Transverse colon (tissue), 4 donors: ENCODE data around the gene DDX23. TPM values are rescaled to one million over a fixed set of nuclear protein-coding genes. Genes with fewer than 3 reads are reported as not detected.

Experiments
- DNase-seq: peaks from one replicate; pipeline ENCODE4 v3.0.0-alpha.2; 2019
- H3K27ac ChIP-seq, 4 donors: fragments of 200-600 bp; sonication (generic); 2 replicates each; pipeline ENCODE4 v1.5.1; 2016 to 2018; ENCODE audit warnings: inconsistent platforms in 4 of 4
- H3K27me3 ChIP-seq: fragments of 200-600 bp; sonication (generic); 2 replicates; pipeline ENCODE4 v1.5.1; 2017; ENCODE audit warnings: inconsistent platforms
- H3K36me3 ChIP-seq, 4 donors: fragments of 200-600 bp; sonication (generic); 2 replicates each; pipeline ENCODE4 v1.5.1; 2017 to 2019; ENCODE audit warnings: inconsistent platforms in 4 of 4
- H3K4me1 ChIP-seq, 4 donors: fragments of 200-600 bp; sonication (generic); 2 replicates each; pipeline ENCODE4 v1.5.1; 2017 to 2020; ENCODE audit warnings: inconsistent platforms in 4 of 4
- H3K4me3 ChIP-seq, 4 donors: fragments of 200-600 bp; sonication (generic); 1 replicate in 1 of 4; 2 replicates in 3 of 4; pipeline versions ENCODE4 v1.5.1 to v1.6.1; 2017 to 2019; ENCODE audit warnings: inconsistent platforms in 4 of 4
- H3K9me3 ChIP-seq, 2 donors: fragments of 200-600 bp; sonication (generic); 2 replicates each; pipeline ENCODE4 v1.5.1; 2017 to 2019; ENCODE audit warnings: inconsistent platforms in 2 of 2
- EP300 ChIP-seq: sonication (generic); formaldehyde crosslinking; IDR thresholded peaks from one replicate; pipeline ENCODE4 v1.6.1; 2017; ENCODE audit warnings: antibody characterized with exemption, low read depth
- POLR2A ChIP-seq: fragments of 450-650 bp; IDR thresholded peaks from one replicate; pipeline ENCODE4 v1.6.1; 2016; ENCODE audit warnings: antibody characterized with exemption, mild to moderate bottlenecking, moderate library complexity
- POLR2AphosphoS5 ChIP-seq, 3 donors: sonication (generic); formaldehyde crosslinking; IDR thresholded peaks; one replicate each; pipeline ENCODE4 v1.6.1; 2016; ENCODE audit warnings: antibody characterized with exemption in 3 of 3
- WGBS, 2 donors: methylation state at CpG; one replicate each; pipeline ENCODE4 v1.1.5; 2018; ENCODE audit warnings: low coverage in 1 of 2; 5-methylcytosine and 5-hydroxymethylcytosine counted together
- in situ Hi-C, 4 donors: fragments of 200-750 bp; cut with MboI; loops; one replicate each; pipeline versions ENCODE4 v1.15.0 to v1.15.1; 2017; ENCODE audit warnings: low sequenced_read_pairs in 3 of 4, low pct_ligation_motif_present in 1 of 4, low pct_unique_long_range_greater_than_20kb in 1 of 4
- intact Hi-C: fragments of 100-400 bp; cut with DNase I; formaldehyde crosslinking; loops from one replicate; pipeline ENCODE4 v1.15.1; 2023; ENCODE audit warnings: low total_unique reads
- total RNA-seq, 4 donors: library from RNA; depleted of rRNA; stranded (reverse); fragments of >200 nt; gene quantifications; one replicate each; pipeline ENCODE4 v1.1.0, GENCODE V29; 2016
- TF ChIP-seq, protein P1 (sequence below), 5 experiments: fragments of 200-600 bp in 3 of 5; fragments of 450-650 bp in 2 of 5; sonication (generic) in 3 of 5; IDR thresholded peaks; 1 replicate in 2 of 5; 2 replicates in 3 of 5; pipeline ENCODE4 v1.5.1; 2016 to 2017; ENCODE audit warnings: antibody characterized with exemption in 5 of 5, inconsistent platforms in 3 of 5, mild to moderate bottlenecking in 2 of 5, moderate library complexity in 1 of 5

Gene DDX23
- total RNA-seq, 4 donors from 2014 or later = 82.9 to 143 (median 83.9) TPM

DNA sequence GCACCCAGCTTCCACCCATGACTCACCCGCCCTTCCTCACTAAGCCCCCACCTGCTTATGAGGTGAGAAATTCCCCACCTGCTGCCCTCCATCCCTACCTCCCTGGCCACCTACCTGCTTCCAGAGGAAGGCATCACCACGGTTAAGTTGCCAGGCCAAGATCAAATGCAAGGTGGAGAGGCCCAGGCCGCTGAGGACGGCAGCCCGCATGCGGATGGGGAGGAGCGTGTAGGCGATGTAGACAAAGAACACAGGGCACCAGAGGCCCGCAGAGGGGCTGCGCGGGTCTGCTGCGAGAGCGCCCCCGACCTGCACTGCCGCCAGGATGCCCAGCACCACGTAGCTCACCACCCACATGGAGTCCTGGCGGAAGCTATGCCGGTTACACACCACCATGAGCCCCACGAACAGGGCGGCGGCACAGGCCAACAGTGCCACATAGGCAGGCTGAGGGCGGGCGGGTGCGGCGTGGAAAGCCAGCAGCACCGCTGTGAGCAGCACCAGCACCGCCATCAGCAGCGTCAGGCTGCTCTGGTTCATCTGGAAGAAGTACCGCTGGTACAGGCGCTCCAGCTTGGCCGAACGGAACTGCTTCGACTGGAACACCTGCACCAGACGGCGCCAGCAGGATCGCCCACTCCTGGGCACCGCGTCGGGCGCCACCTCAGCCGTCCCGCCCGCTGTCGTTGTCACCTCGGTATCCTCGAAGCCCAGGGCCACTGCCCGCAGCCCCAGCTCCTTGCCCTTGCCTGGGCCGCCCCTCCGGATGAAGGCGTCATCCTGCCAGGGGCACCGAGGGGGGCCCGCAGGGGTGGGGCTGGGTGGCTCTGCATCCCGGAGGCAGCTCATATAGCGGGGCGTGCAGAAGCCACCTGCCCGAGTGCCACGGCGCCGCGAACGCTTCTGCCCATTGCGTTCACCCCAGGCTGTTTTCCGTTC lies 69.2 kb downstream of the DDX23 start:
- Histone ChIP-seq H3K27ac (no peak overlapping the region), H3K4me1 (peaks cover 26 to 56% (median 45%) of the 10 kb centered on the region in 4 donors), H3K27me3 (no peaks in the 10 kb centered on the region), H3K9me3 (no peaks in the 10 kb centered on the region), H3K36me3 (no peaks in the 10 kb centered on the region), H3K4me3 (no peak overlapping the region)
- intact Hi-C loops (no loop called here), in situ Hi-C loops (no loop called here)
- TF ChIP-seq, protein P1, sequence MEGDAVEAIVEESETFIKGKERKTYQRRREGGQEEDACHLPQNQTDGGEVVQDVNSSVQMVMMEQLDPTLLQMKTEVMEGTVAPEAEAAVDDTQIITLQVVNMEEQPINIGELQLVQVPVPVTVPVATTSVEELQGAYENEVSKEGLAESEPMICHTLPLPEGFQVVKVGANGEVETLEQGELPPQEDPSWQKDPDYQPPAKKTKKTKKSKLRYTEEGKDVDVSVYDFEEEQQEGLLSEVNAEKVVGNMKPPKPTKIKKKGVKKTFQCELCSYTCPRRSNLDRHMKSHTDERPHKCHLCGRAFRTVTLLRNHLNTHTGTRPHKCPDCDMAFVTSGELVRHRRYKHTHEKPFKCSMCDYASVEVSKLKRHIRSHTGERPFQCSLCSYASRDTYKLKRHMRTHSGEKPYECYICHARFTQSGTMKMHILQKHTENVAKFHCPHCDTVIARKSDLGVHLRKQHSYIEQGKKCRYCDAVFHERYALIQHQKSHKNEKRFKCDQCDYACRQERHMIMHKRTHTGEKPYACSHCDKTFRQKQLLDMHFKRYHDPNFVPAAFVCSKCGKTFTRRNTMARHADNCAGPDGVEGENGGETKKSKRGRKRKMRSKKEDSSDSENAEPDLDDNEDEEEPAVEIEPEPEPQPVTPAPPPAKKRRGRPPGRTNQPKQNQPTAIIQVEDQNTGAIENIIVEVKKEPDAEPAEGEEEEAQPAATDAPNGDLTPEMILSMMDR (IDR thresholded peaks at IDR 0.05) = no peak
- TF ChIP-seq EP300 = no peak
- no peak for TF ChIP-seq POLR2A
- no peak for TF ChIP-seq POLR2AphosphoS5 (IDR thresholded peaks at IDR 0.05)
- DNase-seq = no peak
- 90% methylated on average over 63 of the region's 63 CpGs; no CpG with 5 or more reads in 1 of the 2 donors for WGBS, 2 donors

DNA sequence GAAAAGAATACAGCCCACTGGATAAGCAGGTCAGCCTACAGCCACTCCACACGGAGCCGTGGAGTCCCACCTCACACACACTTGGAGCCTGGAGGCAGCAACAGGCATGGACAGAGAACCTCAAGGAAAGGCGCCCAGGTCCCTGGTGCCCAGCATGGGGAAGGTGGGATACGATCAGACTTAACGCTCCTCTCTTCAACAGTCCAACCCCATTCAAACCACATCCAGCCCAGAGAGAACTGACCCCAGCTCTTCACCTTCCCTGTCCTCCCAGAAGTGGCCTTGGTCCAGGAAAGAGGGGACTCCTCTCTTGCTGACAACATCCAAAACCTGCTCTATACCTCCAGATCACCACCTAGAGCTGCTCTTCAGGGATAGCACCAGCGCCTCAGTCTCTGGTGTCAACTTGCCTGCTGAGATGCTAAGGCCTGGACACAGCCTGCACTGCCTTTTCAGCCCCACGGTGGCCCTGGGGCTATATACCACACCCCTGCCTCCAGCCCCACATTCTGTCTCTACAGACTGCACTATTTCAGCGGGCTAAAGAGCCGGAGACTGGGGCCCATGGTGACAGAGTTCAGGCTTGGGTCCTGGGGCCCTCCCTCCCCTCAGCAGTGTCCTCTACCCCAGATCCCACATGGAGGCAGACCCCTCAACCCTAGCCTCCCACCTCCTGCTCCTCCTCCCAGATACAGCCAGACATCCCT lies 70.1 kb downstream of the DDX23 start:
- intact Hi-C loops = no loop called here
- H3K4me1 ChIP-seq = peaks cover 26 to 48% (median 36%) of the 10 kb centered on the region in 4 donors
- no peak for DNase-seq
- no peaks in the 10 kb centered on the region for H3K9me3 ChIP-seq
- TF ChIP-seq, protein P1 (IDR thresholded peaks at IDR 0.05) = no peak
- no peak for TF ChIP-seq POLR2AphosphoS5 (IDR thresholded peaks at IDR 0.05)
- no peak overlapping the region for H3K4me3 ChIP-seq
- no peaks in the 10 kb centered on the region for H3K36me3 ChIP-seq
- in situ Hi-C loops = no loop called here
- H3K27me3 ChIP-seq = no peaks in the 10 kb centered on the region
- H3K27ac ChIP-seq = peak overlapping the region; percentile 56 to 75 (median 66)
- WGBS, 2 donors = 80% methylated on average over 9 of the region's 9 CpGs; no CpG with 5 or more reads in 1 of the 2 donors

DNA sequence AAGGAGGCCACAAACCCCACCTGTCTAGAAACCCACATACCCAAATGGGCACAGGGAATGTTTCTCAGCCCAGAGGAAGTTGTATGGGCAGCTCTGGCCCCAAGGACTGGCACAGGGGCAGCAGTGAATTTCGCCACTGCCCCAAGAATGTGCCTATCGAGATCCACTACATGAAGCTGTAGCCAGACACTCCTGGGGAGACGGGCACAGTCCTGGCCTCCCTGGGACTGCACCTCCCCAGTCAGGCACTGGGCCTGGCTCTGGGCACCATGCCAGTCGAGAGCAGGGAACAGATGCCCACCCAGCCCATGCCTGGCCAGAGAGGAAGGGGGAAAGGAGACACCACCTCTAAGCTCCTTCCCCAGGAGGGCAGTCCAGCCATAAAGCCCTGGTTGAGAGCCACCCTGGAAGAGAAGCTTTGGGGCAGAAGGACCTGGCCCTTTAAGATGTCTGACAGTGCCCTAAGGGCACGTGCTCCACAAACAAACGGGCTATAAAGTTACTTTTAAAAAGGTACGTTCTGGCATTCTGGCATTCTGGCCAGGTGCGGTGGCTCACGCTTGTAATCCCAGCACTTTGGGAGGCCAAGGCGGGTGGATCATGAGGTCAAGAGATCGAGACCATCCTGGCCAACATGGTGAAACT lies 71.5 kb downstream of the DDX23 start:
- H3K9me3 ChIP-seq = no peaks in the 10 kb centered on the region
- H3K27ac ChIP-seq = peak overlapping the region; percentile 56 to 75 (median 66)
- 42% methylated on average over 11 of the region's 11 CpGs; no CpG with 5 or more reads in 1 of the 2 donors for WGBS, 2 donors
- H3K4me3 ChIP-seq = peak overlapping the region in 1 of 4 donors; percentile 19
- H3K27me3 ChIP-seq = no peaks in the 10 kb centered on the region
- intact Hi-C loops (no loop called here), in situ Hi-C loops (no loop called here)
- peak; percentile 44 for DNase-seq
- peaks cover 26 to 35% (median 33%) of the 10 kb centered on the region in 4 donors for H3K4me1 ChIP-seq
- peaks cover 0 to 8% (median 0%) of the 10 kb centered on the region in 4 donors for H3K36me3 ChIP-seq
- TF ChIP-seq, protein P1 (IDR thresholded peaks at IDR 0.05) = no peak
- TF ChIP-seq EP300 (no peak), POLR2AphosphoS5 (IDR thresholded peaks at IDR 0.05) (no peak), POLR2A (no peak)

DNA sequence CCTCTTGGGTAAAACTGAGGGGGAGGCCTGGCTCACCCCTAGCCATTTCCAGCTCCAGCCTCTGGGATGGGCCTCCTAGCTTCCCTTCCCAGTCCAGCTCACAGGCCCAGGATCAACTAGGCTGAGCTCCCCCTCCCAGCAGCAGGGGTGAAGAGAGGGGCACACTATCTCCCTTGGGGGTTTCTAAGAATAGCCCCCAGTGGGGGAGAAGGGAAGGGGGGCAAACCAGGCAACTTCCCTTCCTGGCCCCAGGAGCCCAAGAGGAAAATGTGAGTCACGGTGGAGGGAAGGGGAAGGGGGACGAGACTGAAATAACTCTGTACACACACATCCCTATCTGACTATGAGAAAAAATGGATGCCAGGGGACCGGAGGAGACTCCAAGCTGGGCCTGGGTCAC lies 72.1 kb downstream of the DDX23 start:
- in situ Hi-C loops = no loop called here
- Histone ChIP-seq H3K36me3 (peaks cover 0 to 12% (median 0%) of the 10 kb centered on the region in 4 donors), H3K4me3 (no peak overlapping the region), H3K27ac (peak overlapping the region; percentile 56 to 75 (median 66)), H3K27me3 (no peaks in the 10 kb centered on the region), H3K9me3 (no peaks in the 10 kb centered on the region), H3K4me1 (peaks cover 26 to 35% (median 33%) of the 10 kb centered on the region in 4 donors)
- intact Hi-C loops = no loop called here
- DNase-seq = no peak
- TF ChIP-seq, protein P1 (IDR thresholded peaks at IDR 0.05) = no peak
- TF ChIP-seq POLR2AphosphoS5 (IDR thresholded peaks at IDR 0.05) (no peak), POLR2A (no peak), EP300 (no peak)
- WGBS, 2 donors = 18 to 46% methylated on average over 3 of the region's 3 CpGs
